K562 (cell line): ENCODE measurements around the gene AMMECR1.

Experiments
- EP300 ChIP-seq: IDR thresholded peaks from 2 replicates; pipeline ENCODE4 v1.6.1; 2012; ENCODE audit warnings: low read length, improper control_type of control experiment
- POLR2A ChIP-seq: fragments of 450-650 bp; conservative IDR thresholded peaks from 2 replicates; pipeline ENCODE4 v1.6.1; 2016

GRCh38 chrX:110180176-110180927, 137.5 kb downstream of the AMMECR1 start:
- TF ChIP-seq POLR2A (no peak), EP300 (no peak)
